NK-92 (cell line): ENCODE data around the gene CLTB.

Experiments used
- DNase-seq: peaks from one replicate; lab custom pipeline; 2025; ENCODE audit not compliant: unreplicated experiment; lab: John Stamatoyannopoulos, UW

CLTB gene

GRCh38 chr5:176383961-176384360 lies 32.4 kb downstream of the CLTB start:
- no peak for DNase-seq

- no peak for DNase-seq
Observed at GRCh38 chr5:176383248-176383905, 33.0 kb downstream of the CLTB start.

GRCh38 chr5:176382721-176383120 lies 33.6 kb downstream of the CLTB start:
- DNase-seq = no peak

- DNase-seq = no peak
Observed at GRCh38 chr5:176381979-176382378, 34.4 kb downstream of the CLTB start.

- DNase-seq = no peak
Observed at GRCh38 chr5:176381423-176381822, 34.9 kb downstream of the CLTB start.

GRCh38 chr5:176379881-176380280 lies 36.5 kb downstream of the CLTB start:
- no peak for DNase-seq

- no peak for DNase-seq
Observed at GRCh38 chr5:176373100-176373818, 43.1 kb downstream of the CLTB start.

- no peak for DNase-seq
Observed at GRCh38 chr5:176371621-176372539, 44.5 kb downstream of the CLTB start.

- no peak for DNase-seq
Observed at GRCh38 chr5:176369934-176370711, 46.2 kb downstream of the CLTB start.

GRCh38 chr5:176368726-176369125 lies 47.6 kb downstream of the CLTB start:
- DNase-seq = no peak

- no peak for DNase-seq
Observed at GRCh38 chr5:176366232-176366894, 50.0 kb downstream of the CLTB start.

- no peak for DNase-seq
Observed at GRCh38 chr5:176365351-176366231, 50.7 kb downstream of the CLTB start, which contains the start of gene ARL10. Gene ARL10, plus strand, starts transcription at chr5:176365487. Its CDS starts 77 bp downstream, at chr5:176365564.

- DNase-seq = no peak
Observed at GRCh38 chr5:176364765-176365350, 51.5 kb downstream of the CLTB start.

- no peak for DNase-seq
Observed at GRCh38 chr5:176362233-176362490, 54.2 kb downstream of the CLTB start.

- DNase-seq = peak; percentile 60
Observed at GRCh38 chr5:176361437-176362232, 54.7 kb downstream of the CLTB start, which contains the start of gene KIAA1191. Gene KIAA1191, minus strand, starts transcription at chr5:176361764. Its CDS starts 2,256 bp downstream, at chr5:176359508.

GRCh38 chr5:176360894-176361436 lies 55.4 kb downstream of the CLTB start:
- no peak for DNase-seq

- DNase-seq = no peak
Observed at GRCh38 chr5:176359658-176360057, 56.7 kb downstream of the CLTB start.

GRCh38 chr5:176356179-176356566 lies 60.2 kb downstream of the CLTB start:
- no peak for DNase-seq
